GM23338 (cell line): ENCODE results near the gene SPATA18. TPM values are rescaled to one million over a fixed set of nuclear protein-coding genes. Genes with fewer than 3 reads are reported as not detected.

Experiments used
- ATAC-seq: fragments of 200-7000 bp; cut with Tn5 transposase; 3 replicates; pipeline ENCODE4 v1.9.1; 2020
- DNase-seq: peaks from one replicate; pipeline ENCODE4 v3.0.0-alpha.2; 2015; ENCODE audit warnings: low spot score
- H2AFZ ChIP-seq: fragments of 200-600 bp; sonication (generic); 2 replicates; pipeline ENCODE4 v1.8.0; 2016; ENCODE audit warnings: antibody characterized with exemption, mild to moderate bottlenecking, moderate library complexity
- H3F3A ChIP-seq: fragments of 200-600 bp; sonication (generic); replicated peaks from 2 replicates; pipeline ENCODE4 v1.8.0; 2017; ENCODE audit warnings: antibody characterized with exemption, mixed run types, low read depth
- H3K27ac ChIP-seq: fragments of 200-600 bp; sonication (generic); 2 replicates; pipeline ENCODE4 v1.6.1; 2016; ENCODE audit warnings: low read depth
- H3K27me3 ChIP-seq: fragments of 200-600 bp; sonication (generic); 2 replicates; pipeline ENCODE4 v1.8.0; 2016; ENCODE audit warnings: mild to moderate bottlenecking, mixed run types, moderate library complexity; ENCODE audit not compliant: insufficient read depth
- H3K36me3 ChIP-seq: fragments of 200-600 bp; sonication (generic); 2 replicates; pipeline ENCODE4 v1.8.0; 2016; ENCODE audit warnings: mild to moderate bottlenecking; ENCODE audit not compliant: insufficient read depth
- H3K4me1 ChIP-seq: fragments of 200-600 bp; sonication (generic); 2 replicates; pipeline ENCODE4 v1.8.0; 2016; ENCODE audit warnings: mild to moderate bottlenecking, moderate library complexity; ENCODE audit not compliant: insufficient read depth
- H3K4me2 ChIP-seq: fragments of 200-600 bp; sonication (generic); 2 replicates; pipeline ENCODE4 v1.7.1; 2017; ENCODE audit warnings: mixed run types
- H3K4me3 ChIP-seq: fragments of 200-600 bp; sonication (generic); 2 replicates; pipeline ENCODE4 v1.6.1; 2016; ENCODE audit warnings: mixed run types
- H3K79me2 ChIP-seq: fragments of 200-600 bp; sonication (generic); replicated peaks from 2 replicates; pipeline ENCODE4 v1.8.0; 2017; ENCODE audit warnings: mild to moderate bottlenecking; ENCODE audit not compliant: insufficient read depth
- H3K9me2 ChIP-seq: fragments of 200-600 bp; sonication (generic); 2 replicates; pipeline ENCODE4 v1.8.0; 2017; ENCODE audit not compliant: insufficient read depth
- H4K20me1 ChIP-seq: fragments of 200-600 bp; sonication (generic); replicated peaks from 2 replicates; pipeline ENCODE4 v1.8.0; 2017; ENCODE audit warnings: mild to moderate bottlenecking; ENCODE audit not compliant: insufficient read depth
- H3K27ac Mint-ChIP-seq: 2 replicates; pipeline ENCODE4 v1.8.0; 2020; ENCODE audit warnings: inconsistent platforms, mild to moderate bottlenecking, moderate library complexity, mixed read lengths
- H3K27me3 Mint-ChIP-seq: 3 replicates; pipeline ENCODE4 v1.8.0; 2022; ENCODE audit warnings: low read depth, mild to moderate bottlenecking, moderate library complexity, mixed read lengths, inconsistent platforms; ENCODE audit not compliant: insufficient read depth, poor library complexity
- H3K36me3 Mint-ChIP-seq: 3 replicates; pipeline ENCODE4 v1.8.0; 2021; ENCODE audit warnings: low read depth, mild to moderate bottlenecking, inconsistent platforms, moderate library complexity, mixed read lengths
- H3K4me1 Mint-ChIP-seq: 3 replicates; pipeline ENCODE4 v1.8.0; 2020; ENCODE audit warnings: mild to moderate bottlenecking, inconsistent platforms, mixed read lengths
- H3K4me3 Mint-ChIP-seq: 3 replicates; pipeline ENCODE4 v1.8.0; 2021; ENCODE audit warnings: moderate library complexity, mild to moderate bottlenecking, inconsistent platforms, mixed read lengths
- H3K9me3 Mint-ChIP-seq: 3 replicates; pipeline ENCODE4 v1.8.0; 2020; ENCODE audit warnings: moderate library complexity, mild to moderate bottlenecking, inconsistent platforms, mixed read lengths
- CREB1 ChIP-seq: fragments of 250-450 bp; sonication (Bioruptor Pico); IDR thresholded peaks from 2 replicates; pipeline ENCODE4 v1.5.0; 2020; ENCODE audit warnings: low read depth, mild to moderate bottlenecking, moderate library complexity
- EZH2 ChIP-seq: fragments of 200-600 bp; sonication (generic); IDR thresholded peaks from one replicate; pipeline ENCODE4 v1.8.0; 2017; ENCODE audit warnings: antibody characterized with exemption, mild to moderate bottlenecking, low read depth; ENCODE audit not compliant: unreplicated experiment
- EZH2phosphoT487 ChIP-seq: fragments of 200-600 bp; sonication (generic); IDR thresholded peaks from one replicate; pipeline ENCODE4 v1.8.1; 2018; ENCODE audit warnings: antibody characterized with exemption; ENCODE audit not compliant: unreplicated experiment
- JUNB ChIP-seq: IDR thresholded peaks from one replicate; pipeline ENCODE4 v1.6.1; 2016; ENCODE audit warnings: antibody characterized with exemption; ENCODE audit not compliant: unreplicated experiment
- NANOG ChIP-seq: IDR thresholded peaks from 2 replicates; pipeline ENCODE4 v1.6.1; 2016; ENCODE audit warnings: antibody characterized with exemption, borderline replicate concordance
- POLR2AphosphoS5 ChIP-seq: IDR thresholded peaks from 2 replicates; pipeline ENCODE4 v1.6.1; 2016; ENCODE audit warnings: antibody characterized with exemption, low read depth
- STAT1 ChIP-seq: IDR thresholded peaks from one replicate; pipeline ENCODE4 v1.6.1; 2016; ENCODE audit warnings: antibody characterized with exemption; ENCODE audit not compliant: unreplicated experiment
- ZNF114 ChIP-seq: fragments of 250-450 bp; sonication (Bioruptor Pico); IDR thresholded peaks from 2 replicates; pipeline ENCODE4 v1.5.0; 2020; ENCODE audit warnings: mild to moderate bottlenecking, moderate library complexity
- ZNF331 ChIP-seq: fragments of 250-450 bp; sonication (Bioruptor Pico); IDR thresholded peaks from 2 replicates; pipeline ENCODE4 v1.5.0; 2020; ENCODE audit warnings: low read depth, mild to moderate bottlenecking, moderate library complexity
- polyA plus RNA-seq: library from polyadenylated mRNA; unstranded; fragments of >200 nt; fragmentation: Nextera tagmentation; extraction: Ambion mirVana; gene quantifications from 2 replicates; pipeline ENCODE4 v1.2.1, GENCODE V29; 2016
- total RNA-seq: library from RNA; depleted of rRNA; stranded (reverse); fragments of >200 nt; shearing (Covaris generic); gene quantifications from 2 replicates; pipeline ENCODE4 v1.2.3, GENCODE V29; 2014
- TF ChIP-seq, protein P1 (sequence below): fragments of 250-450 bp; sonication (Bioruptor Pico); IDR thresholded peaks from 2 replicates; pipeline ENCODE4 v1.5.0; 2020; ENCODE audit warnings: mild to moderate bottlenecking, moderate library complexity
- TF ChIP-seq, protein P2 (sequence below): IDR thresholded peaks from one replicate; pipeline ENCODE4 v1.6.1; 2018; ENCODE audit warnings: antibody characterized with exemption; ENCODE audit not compliant: unreplicated experiment
- TF ChIP-seq, protein P3 (sequence below), 2 experiments: fragments of 200-600 bp in 1 of 2; sonication (generic) in 1 of 2; conservative IDR thresholded peaks; 2 replicates each; pipeline versions ENCODE4 v1.5.1 to v1.6.1; 2016 to 2017; ENCODE audit warnings: antibody characterized with exemption in 2 of 2, low read depth in 2 of 2, mild to moderate bottlenecking in 2 of 2, moderate library complexity in 1 of 2
- TF ChIP-seq, protein P4 (sequence below): IDR thresholded peaks from 2 replicates; pipeline ENCODE4 v1.6.1; 2016; ENCODE audit warnings: antibody characterized with exemption

The SPATA18 gene
- total and polyA plus RNA-seq, 2 experiments from 2014 or later: 1.5 to 2.5 TPM

DNA sequence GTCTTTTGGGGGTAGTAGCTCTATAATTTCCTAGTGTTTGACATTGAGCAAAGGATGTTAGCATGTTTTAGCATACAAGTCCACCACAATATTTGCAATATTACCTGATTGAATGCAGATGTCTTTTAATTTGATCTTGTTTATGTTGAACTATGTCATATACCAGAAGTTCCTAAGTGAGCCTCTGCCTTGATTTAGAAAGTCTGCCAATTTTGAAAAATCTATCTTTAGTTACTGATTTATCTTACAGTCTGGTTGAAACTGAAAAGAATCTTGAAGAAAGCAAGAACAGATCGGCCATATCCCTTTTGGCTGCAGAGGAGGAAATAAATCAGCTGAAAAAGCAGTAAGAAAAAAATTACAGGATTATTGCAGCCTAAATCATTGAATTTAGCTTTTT, 18.5 kb downstream of the SPATA18 start:
- Histone ChIP-seq H3K79me2 (no peaks in the 10 kb centered on the region), H4K20me1 (no peaks in the 10 kb centered on the region), H3K4me3 (no peak overlapping the region), H3K36me3 (no peaks in the 10 kb centered on the region), H3K27ac (no peak overlapping the region), H3K27me3 (no peaks in the 10 kb centered on the region), H3K4me2 (no peak overlapping the region), H3K9me2 (no peaks in the 10 kb centered on the region; the same call in 1 of the 2 replicates), H3F3A (no peaks in the 10 kb centered on the region), H2AFZ (no peak overlapping the region), H3K4me1 (no peaks in the 10 kb centered on the region)
- ATAC-seq (no peak), DNase-seq (no peak)
- TF ChIP-seq EZH2phosphoT487 (no peak), ZNF114 (no peak), EZH2 (no peak), POLR2AphosphoS5 (no peak), NANOG (no peak), STAT1 (no peak), ZNF331 (CRISPR knock-in tag) (no peak), CREB1 (CRISPR knock-in tag) (no peak), JUNB (no peak)
- TF ChIP-seq, protein P1, sequence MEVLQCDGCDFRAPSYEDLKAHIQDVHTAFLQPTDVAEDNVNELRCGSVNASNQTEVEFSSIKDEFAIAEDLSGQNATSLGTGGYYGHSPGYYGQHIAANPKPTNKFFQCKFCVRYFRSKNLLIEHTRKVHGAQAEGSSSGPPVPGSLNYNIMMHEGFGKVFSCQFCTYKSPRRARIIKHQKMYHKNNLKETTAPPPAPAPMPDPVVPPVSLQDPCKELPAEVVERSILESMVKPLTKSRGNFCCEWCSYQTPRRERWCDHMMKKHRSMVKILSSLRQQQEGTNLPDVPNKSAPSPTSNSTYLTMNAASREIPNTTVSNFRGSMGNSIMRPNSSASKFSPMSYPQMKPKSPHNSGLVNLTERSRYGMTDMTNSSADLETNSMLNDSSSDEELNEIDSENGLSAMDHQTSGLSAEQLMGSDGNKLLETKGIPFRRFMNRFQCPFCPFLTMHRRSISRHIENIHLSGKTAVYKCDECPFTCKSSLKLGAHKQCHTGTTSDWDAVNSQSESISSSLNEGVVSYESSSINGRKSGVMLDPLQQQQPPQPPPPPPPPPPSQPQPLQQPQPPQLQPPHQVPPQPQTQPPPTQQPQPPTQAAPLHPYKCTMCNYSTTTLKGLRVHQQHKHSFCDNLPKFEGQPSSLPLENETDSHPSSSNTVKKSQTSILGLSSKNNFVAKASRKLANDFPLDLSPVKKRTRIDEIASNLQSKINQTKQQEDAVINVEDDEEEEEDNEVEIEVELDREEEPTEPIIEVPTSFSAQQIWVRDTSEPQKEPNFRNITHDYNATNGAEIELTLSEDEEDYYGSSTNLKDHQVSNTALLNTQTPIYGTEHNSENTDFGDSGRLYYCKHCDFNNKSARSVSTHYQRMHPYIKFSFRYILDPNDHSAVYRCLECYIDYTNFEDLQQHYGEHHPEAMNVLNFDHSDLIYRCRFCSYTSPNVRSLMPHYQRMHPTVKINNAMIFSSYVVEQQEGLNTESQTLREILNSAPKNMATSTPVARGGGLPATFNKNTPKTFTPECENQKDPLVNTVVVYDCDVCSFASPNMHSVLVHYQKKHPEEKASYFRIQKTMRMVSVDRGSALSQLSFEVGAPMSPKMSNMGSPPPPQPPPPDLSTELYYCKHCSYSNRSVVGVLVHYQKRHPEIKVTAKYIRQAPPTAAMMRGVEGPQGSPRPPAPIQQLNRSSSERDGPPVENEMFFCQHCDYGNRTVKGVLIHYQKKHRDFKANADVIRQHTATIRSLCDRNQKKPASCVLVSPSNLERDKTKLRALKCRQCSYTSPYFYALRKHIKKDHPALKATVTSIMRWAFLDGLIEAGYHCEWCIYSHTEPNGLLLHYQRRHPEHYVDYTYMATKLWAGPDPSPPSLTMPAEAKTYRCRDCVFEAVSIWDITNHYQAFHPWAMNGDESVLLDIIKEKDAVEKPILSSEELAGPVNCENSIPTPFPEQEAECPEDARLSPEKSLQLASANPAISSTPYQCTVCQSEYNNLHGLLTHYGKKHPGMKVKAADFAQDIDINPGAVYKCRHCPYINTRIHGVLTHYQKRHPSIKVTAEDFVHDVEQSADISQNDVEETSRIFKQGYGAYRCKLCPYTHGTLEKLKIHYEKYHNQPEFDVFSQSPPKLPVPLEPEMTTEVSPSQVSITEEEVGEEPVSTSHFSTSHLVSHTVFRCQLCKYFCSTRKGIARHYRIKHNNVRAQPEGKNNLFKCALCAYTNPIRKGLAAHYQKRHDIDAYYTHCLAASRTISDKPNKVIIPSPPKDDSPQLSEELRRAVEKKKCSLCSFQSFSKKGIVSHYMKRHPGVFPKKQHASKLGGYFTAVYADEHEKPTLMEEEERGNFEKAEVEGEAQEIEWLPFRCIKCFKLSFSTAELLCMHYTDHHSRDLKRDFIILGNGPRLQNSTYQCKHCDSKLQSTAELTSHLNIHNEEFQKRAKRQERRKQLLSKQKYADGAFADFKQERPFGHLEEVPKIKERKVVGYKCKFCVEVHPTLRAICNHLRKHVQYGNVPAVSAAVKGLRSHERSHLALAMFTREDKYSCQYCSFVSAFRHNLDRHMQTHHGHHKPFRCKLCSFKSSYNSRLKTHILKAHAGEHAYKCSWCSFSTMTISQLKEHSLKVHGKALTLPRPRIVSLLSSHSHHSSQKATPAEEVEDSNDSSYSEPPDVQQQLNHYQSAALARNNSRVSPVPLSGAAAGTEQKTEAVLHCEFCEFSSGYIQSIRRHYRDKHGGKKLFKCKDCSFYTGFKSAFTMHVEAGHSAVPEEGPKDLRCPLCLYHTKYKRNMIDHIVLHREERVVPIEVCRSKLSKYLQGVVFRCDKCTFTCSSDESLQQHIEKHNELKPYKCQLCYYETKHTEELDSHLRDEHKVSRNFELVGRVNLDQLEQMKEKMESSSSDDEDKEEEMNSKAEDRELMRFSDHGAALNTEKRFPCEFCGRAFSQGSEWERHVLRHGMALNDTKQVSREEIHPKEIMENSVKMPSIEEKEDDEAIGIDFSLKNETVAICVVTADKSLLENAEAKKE: no peak
- TF ChIP-seq, protein P2, sequence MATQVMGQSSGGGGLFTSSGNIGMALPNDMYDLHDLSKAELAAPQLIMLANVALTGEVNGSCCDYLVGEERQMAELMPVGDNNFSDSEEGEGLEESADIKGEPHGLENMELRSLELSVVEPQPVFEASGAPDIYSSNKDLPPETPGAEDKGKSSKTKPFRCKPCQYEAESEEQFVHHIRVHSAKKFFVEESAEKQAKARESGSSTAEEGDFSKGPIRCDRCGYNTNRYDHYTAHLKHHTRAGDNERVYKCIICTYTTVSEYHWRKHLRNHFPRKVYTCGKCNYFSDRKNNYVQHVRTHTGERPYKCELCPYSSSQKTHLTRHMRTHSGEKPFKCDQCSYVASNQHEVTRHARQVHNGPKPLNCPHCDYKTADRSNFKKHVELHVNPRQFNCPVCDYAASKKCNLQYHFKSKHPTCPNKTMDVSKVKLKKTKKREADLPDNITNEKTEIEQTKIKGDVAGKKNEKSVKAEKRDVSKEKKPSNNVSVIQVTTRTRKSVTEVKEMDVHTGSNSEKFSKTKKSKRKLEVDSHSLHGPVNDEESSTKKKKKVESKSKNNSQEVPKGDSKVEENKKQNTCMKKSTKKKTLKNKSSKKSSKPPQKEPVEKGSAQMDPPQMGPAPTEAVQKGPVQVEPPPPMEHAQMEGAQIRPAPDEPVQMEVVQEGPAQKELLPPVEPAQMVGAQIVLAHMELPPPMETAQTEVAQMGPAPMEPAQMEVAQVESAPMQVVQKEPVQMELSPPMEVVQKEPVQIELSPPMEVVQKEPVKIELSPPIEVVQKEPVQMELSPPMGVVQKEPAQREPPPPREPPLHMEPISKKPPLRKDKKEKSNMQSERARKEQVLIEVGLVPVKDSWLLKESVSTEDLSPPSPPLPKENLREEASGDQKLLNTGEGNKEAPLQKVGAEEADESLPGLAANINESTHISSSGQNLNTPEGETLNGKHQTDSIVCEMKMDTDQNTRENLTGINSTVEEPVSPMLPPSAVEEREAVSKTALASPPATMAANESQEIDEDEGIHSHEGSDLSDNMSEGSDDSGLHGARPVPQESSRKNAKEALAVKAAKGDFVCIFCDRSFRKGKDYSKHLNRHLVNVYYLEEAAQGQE: no peak
- TF ChIP-seq, protein P3, sequence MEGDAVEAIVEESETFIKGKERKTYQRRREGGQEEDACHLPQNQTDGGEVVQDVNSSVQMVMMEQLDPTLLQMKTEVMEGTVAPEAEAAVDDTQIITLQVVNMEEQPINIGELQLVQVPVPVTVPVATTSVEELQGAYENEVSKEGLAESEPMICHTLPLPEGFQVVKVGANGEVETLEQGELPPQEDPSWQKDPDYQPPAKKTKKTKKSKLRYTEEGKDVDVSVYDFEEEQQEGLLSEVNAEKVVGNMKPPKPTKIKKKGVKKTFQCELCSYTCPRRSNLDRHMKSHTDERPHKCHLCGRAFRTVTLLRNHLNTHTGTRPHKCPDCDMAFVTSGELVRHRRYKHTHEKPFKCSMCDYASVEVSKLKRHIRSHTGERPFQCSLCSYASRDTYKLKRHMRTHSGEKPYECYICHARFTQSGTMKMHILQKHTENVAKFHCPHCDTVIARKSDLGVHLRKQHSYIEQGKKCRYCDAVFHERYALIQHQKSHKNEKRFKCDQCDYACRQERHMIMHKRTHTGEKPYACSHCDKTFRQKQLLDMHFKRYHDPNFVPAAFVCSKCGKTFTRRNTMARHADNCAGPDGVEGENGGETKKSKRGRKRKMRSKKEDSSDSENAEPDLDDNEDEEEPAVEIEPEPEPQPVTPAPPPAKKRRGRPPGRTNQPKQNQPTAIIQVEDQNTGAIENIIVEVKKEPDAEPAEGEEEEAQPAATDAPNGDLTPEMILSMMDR (conservative IDR thresholded peaks at IDR 0.05; ENCODE audit: low read depth in 2 of 2): no peak
- TF ChIP-seq, protein P4, sequence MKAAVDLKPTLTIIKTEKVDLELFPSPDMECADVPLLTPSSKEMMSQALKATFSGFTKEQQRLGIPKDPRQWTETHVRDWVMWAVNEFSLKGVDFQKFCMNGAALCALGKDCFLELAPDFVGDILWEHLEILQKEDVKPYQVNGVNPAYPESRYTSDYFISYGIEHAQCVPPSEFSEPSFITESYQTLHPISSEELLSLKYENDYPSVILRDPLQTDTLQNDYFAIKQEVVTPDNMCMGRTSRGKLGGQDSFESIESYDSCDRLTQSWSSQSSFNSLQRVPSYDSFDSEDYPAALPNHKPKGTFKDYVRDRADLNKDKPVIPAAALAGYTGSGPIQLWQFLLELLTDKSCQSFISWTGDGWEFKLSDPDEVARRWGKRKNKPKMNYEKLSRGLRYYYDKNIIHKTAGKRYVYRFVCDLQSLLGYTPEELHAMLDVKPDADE: no peak
- H3K36me3 Mint-ChIP-seq: no peaks in the 10 kb centered on the region
- peaks cover 3% of the 10 kb centered on the region; the same call in 2 of the 3 replicates for H3K4me1 Mint-ChIP-seq
- H3K4me3 Mint-ChIP-seq: no peak overlapping the region
- peaks cover 2% of the 10 kb centered on the region for H3K27me3 Mint-ChIP-seq
- no peaks in the 10 kb centered on the region for H3K9me3 Mint-ChIP-seq
- H3K27ac Mint-ChIP-seq: no peak overlapping the region
